GM12891 (cell line): ENCODE results near the gene SBNO1.

ENCODE experiments used
- POLR2A ChIP-seq: IDR thresholded peaks from 2 replicates; pipeline ENCODE4 v1.6.1; 2011; ENCODE audit warnings: low read depth, low read length, control low read depth
- POLR2AphosphoS5 ChIP-seq: IDR thresholded peaks from 2 replicates; pipeline ENCODE4 v1.6.1; 2011; ENCODE audit warnings: low read depth, low read length, control low read depth
- POU2F2 ChIP-seq: IDR thresholded peaks from 2 replicates; pipeline ENCODE4 v1.6.1; 2011; ENCODE audit warnings: low read depth, mild to moderate bottlenecking, control low read depth, low read length, moderate library complexity
- SPI1 ChIP-seq: IDR thresholded peaks from 2 replicates; pipeline ENCODE4 v1.6.1; 2011; ENCODE audit warnings: low read depth, low read length, control low read depth
- TAF1 ChIP-seq: IDR thresholded peaks from 2 replicates; pipeline ENCODE4 v1.6.1; 2011; ENCODE audit warnings: low read depth, low read length, control low read depth

GRCh38 chr12:123265851-123266678 lies 98.6 kb downstream of the SBNO1 start:
- TF ChIP-seq POLR2AphosphoS5, result no peak
- TF ChIP-seq POLR2A, result no peak
- TF ChIP-seq POU2F2, result no peak
- TF ChIP-seq TAF1, result no peak
- TF ChIP-seq SPI1, result no peak
